HG03460 (cell line): ENCODE measurements around the gene USP9Y.

ENCODE experiments used
- ATAC-seq: cut with Tn5 transposase; IDR thresholded peaks from one replicate; pipeline ENCODE4 v1.9.1; 2021; ENCODE audit not compliant: unreplicated experiment

The USP9Y gene

GRCh38 chrY:12784521-12784920 lies 83.5 kb downstream of the USP9Y start:
- ATAC-seq: no peak

DNA sequence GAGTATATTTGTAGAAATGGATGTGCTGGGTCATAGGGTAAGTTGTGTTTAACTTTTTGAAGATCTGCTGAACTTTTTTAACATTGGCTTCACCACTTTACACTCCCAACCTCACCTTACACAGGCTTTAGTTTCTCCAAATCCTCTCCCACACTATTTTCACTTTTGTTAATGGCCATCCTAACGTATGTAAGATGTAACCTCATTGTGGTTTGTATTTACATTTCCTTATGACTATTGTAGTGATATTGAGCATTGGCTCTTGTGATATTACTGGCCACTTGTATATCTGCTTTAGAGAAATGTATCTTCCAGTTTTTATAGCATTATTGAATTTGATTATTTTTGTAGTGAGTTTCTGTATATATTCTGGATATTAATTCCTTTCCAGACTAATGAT lies 93.0 kb downstream of the USP9Y start:
- ATAC-seq: no peak

- no peak for ATAC-seq
These were observed 107.0 kb downstream of the USP9Y start for GRCh38 chrY:12808046-12808445.

- ATAC-seq: no peak
These were observed 108.0 kb downstream of the USP9Y start for GRCh38 chrY:12809034-12809433.

- no peak for ATAC-seq
These were observed 122.4 kb downstream of the USP9Y start for GRCh38 chrY:12823408-12823807.

GRCh38 chrY:12826791-12827190 lies 125.8 kb downstream of the USP9Y start:
- no peak for ATAC-seq

DNA sequence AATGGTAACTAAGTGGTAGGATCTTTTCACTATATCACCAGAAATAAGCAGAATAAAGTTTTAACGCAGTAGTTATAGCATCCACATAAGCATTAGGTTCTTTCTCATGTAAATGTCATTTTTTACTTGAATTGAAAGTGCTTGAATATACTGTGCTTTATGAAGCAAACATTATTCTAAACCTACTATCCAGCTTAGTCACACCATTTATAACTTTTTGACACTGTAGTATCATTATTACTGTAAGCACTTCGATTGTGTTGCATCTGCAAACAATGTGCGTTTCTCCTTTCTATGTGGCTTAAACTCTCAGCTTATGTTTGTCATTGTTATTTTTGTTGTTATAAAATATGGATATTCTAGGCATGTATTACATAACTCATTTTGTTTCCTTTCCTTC lies 132.3 kb downstream of the USP9Y start:
- no peak for ATAC-seq

DNA sequence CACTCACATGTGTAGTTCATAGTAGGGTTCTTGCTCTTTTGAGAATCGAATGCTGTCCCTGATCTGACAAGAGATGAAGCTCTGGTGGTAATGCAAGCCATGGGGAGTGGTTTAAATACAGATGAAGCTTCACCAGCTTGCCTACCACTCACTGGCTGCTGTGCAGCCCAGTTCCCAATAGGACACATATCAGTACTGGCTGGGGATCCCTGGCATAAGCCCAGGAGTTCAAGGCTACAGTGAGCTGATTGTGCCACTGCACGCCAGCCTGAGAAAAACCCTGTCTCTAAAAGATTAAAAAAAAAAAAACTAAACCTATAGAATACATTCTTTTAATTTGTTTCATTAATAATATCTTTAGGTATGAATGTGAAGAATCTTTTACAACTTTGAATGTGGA lies 136.5 kb downstream of the USP9Y start:
- ATAC-seq: no peak

GRCh38 chrY:12841368-12841767 lies 140.3 kb downstream of the USP9Y start:
- ATAC-seq: no peak

DNA sequence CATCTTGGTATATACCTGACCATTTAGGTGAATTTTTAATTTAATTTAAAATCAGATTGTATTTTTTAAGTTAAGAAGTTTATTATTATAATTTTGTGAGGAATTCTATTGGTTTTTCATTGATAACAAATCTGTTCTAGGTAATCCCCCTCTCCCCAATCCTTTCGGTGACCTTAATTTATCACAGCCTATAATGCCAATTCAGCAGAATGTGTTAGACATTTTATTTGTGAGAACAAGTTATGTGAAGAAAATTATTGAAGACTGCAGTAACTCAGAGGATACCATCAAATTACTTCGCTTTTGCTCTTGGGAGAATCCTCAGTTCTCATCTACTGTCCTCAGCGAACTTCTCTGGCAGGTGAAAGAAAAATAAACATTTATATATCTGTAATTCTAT lies 145.8 kb downstream of the USP9Y start:
- no peak for ATAC-seq

DNA sequence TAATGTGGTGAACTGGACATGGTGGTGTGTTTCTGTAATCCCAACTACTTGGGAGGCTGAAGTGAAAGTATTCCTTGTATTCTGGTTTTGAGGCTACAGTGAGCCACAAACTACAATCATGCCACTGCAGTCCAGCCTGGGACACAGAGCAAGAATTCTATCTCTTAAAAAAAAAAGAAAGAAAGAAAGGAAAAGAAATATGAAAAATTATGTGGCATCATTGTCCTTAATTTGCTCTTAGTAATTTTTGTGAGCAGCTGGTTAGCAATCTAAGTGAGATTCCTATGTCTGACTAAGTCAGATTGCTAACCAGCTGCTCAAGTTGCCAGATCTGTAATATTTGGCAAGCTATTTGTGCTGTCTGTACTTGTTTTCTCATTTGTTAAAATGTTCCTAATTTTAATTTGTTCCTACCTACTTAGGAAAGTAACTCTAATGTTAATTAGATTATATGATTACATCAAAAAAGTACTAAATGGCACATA lies 154.8 kb downstream of the USP9Y start:
- no peak for ATAC-seq

GRCh38 chrY:12867960-12868359 lies 166.9 kb downstream of the USP9Y start:
- no peak for ATAC-seq

DNA sequence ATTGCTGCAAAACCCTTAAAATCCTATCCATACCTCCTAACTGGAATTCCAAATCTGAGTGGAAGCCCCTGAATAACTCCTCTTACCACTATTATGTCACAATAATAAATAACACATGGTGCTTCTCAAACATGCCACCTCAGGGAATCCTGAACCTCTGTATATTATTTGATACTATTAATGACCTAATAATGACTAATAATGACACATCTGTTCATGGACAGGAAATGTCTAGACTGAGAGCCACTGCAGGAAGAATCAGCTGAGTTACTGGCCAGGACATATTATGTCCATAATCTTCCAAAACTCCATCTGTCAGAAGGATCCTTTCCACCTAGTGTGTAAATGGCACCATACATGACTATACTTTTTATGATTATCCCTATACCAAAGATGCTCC lies 195.9 kb downstream of the USP9Y start:
- ATAC-seq: no peak

- no peak for ATAC-seq
These were observed 197.6 kb downstream of the USP9Y start for GRCh38 chrY:12898604-12899003.

- ATAC-seq: peak; percentile 84
These were observed 203.8 kb downstream of the USP9Y start, which contains the start of gene DDX3Y for GRCh38 chrY:12904618-12905516. Gene DDX3Y (plus strand): TSS chrY:12904868. CDS start chrY:12904937, 69 bp downstream.

GRCh38 chrY:12905517-12905872 lies 204.5 kb downstream of the USP9Y start:
- peak; percentile 47 for ATAC-seq

DNA sequence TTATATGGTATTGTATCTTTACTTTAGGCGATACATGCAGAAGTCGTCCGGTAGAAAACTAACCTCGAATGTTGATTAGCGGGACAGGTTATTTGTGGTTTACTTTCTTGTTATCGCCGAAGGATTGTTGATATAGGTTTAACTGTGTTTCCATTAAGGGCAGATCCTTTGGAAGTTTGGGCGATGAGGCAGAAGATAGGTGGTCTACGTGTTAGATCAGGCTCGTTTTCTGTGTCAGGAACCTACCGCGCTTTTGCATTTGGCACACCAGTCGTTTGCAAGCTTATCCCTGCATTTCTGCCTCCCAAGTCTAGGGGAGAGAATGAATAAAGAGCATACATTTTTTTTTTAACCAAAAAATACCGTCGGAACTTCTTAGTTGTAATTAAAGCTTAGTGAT lies 204.9 kb downstream of the USP9Y start:
- no peak for ATAC-seq
